Measurements from ENCODE around the gene CYBA. TPM values are rescaled to one million over a fixed set of nuclear protein-coding genes. Genes with fewer than 3 reads are reported as not detected.

The CYBA gene
- total RNA-seq, 1 experiment from 2014 or later = 0.52 TPM

- peak; percentile 96 for DNase-seq (ENCODE audit: low read depth)
These were observed 12.2 kb upstream of the CYBA start, which contains the start of gene MVD for GRCh38 chr16:88662843-88663606. Gene MVD, minus strand, starts transcription at chr16:88663091. Its CDS starts 11 bp downstream, at chr16:88663080.

DNA sequence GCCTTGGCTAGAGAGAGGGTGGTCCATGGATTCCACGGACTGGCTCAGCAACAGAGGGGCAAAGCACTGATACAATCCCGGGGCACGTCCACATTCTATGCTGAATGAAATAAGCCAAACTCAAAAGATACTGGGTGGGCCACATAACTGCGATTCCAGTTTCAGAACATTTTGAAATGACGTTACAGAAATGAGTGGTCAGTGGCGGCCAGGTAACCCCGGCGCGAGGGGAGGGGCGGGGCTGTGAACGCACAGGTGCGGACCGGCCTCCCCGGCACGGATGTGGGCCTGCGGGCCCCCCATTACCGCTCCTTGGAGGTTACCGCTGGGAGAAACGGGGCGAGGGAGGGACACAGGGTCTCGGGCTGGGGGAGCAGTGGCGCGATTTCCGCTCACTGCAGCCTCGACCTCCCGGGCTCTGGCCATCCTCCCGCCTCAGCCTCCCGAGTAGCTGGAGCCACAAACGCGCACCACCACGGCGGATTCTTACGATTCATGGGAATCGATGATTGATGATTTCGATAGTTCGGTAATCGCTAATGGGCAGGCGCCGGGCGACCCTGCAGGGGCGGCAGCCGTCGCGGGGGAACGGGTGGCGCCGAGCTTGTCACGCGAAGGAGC is 11.5 kb upstream of the CYBA start:
- DNase-seq (ENCODE audit: low read depth) = no peak

DNA sequence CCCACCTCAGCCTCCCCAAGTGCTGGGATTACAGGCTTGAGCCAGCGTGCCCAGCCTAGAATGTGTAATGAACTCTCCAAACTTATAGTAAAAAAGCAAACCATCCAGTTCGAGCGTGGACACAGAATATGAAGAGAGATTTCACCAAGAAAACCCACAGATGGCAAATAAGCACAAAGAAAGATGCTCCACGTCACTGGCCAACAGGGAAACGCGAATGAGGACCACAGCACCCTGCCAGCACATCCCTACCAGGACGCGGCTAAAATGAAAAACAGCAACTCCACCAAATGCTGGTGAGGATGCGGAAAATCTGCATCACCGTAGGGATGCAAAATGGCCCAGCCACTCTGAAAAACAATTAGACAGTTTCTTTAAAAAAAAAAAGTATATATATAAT is 10.6 kb upstream of the CYBA start:
- DNase-seq (ENCODE audit: low read depth) = no peak

DNA sequence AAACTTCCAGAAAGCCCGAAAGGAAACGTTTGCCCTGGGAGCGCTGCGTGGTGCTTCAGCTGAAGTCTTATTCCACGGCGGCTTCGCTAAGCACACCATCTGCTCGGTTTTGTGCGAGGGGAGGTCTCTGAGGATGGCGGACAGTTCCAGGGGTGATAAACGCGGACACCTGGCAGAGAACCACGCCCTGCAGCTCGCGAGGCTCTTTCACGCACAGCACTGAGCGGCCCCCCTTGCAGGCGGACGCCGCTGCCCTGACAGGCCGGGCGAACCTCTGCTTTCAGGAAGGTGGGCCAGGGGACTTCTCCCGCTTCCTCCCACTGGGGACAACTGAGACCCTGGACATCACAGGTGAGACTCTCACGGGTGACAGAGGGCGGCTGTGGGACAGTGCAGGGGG is 8.3 kb upstream of the CYBA start:
- DNase-seq (ENCODE audit: low read depth) = no peak

DNA sequence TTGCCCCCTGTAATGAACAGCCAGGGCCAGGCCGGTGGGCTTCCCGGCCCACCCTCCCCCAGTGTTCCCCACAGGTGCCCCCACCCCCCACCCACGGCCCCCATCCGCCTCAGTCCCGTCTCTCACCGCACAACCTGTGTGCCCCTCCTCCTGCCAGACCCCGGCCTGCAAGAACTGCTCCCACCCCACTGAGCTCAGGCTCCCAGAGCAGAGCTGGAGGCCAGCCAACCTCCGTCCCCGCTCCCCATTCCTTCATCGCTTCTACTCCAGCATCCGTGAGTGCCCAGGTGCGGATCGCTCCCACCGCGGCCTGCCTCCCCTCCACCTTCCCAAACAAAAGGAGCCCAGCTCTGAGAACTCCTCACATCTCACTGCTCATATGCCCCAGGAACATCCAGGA is 7.9 kb upstream of the CYBA start:
- DNase-seq (ENCODE audit: low read depth) = no peak

- no peak for DNase-seq (ENCODE audit: low read depth)
These were observed 6.5 kb upstream of the CYBA start for GRCh38 chr16:88657371-88657770.

DNA sequence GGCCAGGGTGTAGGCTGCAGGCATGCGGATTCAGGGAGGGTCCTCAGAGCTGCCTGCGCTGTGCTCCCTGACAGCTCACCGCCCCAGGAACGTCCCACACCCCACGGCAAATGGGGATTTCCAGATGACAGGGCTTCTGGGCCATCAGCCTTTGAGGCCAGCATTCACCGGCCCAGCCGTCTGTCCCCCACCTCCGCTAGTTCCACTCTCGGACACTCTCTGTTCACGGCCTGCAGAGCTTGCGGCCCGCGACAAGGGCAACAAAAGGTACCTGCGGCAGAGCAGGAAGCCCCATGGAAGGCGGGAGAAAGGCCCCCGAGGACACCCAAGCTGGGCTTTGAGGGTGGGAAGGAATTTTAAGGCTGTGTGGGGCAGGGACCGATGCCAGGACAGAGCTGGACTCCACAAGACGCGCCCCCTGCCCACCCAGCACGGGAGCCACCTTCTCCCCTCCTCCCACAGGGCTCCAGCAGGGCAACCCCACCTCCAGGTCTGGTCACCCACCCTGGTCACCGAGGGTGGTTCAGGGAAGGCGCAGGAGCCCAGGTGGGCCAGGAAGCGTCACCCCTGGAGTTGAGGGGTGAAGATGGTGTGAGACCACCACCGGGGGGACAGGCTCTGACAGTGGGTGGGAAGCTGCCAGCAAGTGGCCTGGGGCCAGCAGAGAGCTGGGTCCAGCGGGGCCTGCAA is 5.6 kb upstream of the CYBA start:
- DNase-seq (ENCODE audit: low read depth) = no peak

- DNase-seq (ENCODE audit: low read depth) = no peak
These were observed 5.0 kb upstream of the CYBA start for GRCh38 chr16:88655733-88656281.

DNA sequence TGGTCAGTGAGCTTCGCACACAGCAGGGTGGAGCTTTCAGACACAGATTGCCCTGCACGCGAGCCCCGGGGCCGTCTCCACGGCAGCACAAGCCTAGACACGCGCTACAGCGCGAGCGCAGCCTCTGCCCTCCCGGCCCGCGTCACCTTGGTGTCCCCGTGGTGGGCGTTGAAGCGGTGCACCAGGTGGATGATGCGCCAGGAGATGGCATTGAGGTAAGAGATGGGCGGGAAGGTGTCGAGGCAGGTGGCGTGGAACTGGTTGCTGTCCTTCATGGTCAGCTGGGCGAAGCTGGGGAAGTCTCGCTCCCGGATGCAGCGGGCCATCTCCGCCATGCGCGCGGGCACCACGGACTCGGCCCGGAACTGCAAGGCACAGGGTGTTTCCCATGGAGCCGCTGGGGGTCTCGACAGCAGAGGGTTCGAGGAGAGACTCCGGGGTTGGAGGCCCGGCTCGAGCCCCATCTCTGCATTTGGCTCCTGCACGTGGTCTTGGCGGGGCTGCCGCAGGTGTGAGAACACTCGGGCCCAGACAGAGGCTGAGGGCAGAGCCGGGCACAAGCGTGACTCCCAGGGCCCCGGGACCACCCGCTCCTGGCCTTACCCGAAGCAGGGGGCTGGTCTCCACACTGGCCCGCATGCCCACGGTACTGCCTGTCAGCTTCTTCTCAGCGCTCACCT is 4.3 kb upstream of the CYBA start:
- no peak for DNase-seq (ENCODE audit: low read depth)

GRCh38 chr16:88654363-88655052 is 3.7 kb upstream of the CYBA start:
- DNase-seq (ENCODE audit: low read depth) = no peak

- no peak for DNase-seq (ENCODE audit: low read depth)
These were observed 2.9 kb upstream of the CYBA start for GRCh38 chr16:88653596-88654362.

- no peak for DNase-seq (ENCODE audit: low read depth)
These were observed 2.2 kb upstream of the CYBA start for GRCh38 chr16:88653101-88653500.

- DNase-seq (ENCODE audit: low read depth) = no peak
These were observed 1.9 kb upstream of the CYBA start for GRCh38 chr16:88652762-88653063.

GRCh38 chr16:88651989-88652761 is 1.3 kb upstream of the CYBA start:
- DNase-seq (ENCODE audit: low read depth) = no peak

DNA sequence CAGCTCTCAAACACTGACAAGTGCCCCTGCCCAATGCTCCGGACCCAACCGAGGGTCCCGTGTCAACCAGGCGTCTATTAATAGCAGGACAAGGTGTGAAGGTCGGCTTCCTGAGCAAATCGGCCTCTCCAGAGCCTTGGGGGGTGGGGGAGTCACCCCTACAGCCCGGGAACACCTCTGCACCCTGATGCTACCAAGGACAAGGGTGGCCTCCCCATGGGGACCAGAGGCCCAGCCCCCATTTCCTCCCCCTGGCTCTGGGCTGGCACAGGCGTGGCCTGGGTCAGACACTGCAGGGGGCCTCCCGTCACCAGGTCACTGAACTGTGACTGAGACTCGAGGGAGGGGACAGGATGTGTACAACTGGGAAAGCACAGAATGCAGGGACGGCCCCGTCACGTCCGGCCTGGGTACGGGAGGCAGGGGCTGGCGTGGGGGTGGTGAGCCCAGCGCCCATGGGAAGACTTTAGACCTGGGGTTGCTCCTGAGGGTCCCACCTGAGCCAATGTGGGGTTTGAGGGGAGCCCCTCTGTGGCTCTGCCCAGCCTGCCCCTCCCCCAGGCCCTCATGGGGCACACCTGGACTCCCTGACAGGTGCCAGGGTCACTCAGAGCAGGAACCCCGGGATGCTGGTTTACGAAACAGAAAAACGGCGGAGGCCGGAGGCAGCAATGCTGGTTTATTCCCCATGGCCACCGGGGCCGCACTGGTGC is 579 bp upstream of the CYBA start:
- DNase-seq (ENCODE audit: low read depth) = no peak

GRCh38 chr16:88649924-88650748 is 717 bp downstream of the CYBA start:
- DNase-seq (ENCODE audit: low read depth) = no peak

DNA sequence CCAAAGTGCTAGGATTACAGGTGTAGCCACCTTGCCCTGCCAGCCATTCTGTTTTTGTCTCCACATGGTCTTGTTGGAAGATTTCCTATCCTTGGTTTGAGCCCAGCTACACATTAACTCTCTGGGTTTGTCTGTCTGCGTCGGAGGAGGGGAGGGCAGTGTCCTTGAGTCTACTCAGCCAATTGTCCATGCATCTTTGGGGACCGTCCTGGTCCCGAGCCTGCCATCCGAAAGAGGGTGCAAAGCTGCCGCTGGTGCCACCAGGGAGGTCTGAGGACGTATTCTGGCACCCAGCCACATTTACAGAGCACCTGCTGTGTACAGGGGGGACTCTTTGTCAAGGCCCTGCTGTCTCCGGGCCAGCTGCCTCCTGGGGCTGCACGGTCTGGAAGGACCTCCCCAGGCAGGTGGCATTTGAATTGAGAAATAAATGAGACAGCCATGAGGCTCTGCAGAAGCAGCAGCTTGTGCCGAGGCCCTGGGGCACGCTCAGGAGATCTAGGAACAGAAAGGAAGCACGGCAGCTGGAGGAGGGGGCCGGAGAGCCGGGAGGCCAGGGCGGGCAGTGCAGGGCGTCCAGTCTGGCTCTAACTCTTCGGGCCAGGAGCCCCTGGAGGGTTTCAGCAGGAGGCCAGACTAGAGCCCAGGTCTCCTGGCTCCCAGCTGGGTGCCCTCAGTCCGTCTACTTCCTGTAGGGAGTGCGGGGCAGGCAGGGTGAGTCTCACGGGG is 1.5 kb downstream of the CYBA start:
- DNase-seq (ENCODE audit: low read depth) = no peak

Data from LHCN-M2 (cell line).